ENCODE data around the gene RABEP1.
"Not testable (repeated sequence)": the region's sequence is repeated elsewhere in the genome, so short reads cannot be mapped to it uniquely, and the experiment has no call there.

The RABEP1 gene

DNA sequence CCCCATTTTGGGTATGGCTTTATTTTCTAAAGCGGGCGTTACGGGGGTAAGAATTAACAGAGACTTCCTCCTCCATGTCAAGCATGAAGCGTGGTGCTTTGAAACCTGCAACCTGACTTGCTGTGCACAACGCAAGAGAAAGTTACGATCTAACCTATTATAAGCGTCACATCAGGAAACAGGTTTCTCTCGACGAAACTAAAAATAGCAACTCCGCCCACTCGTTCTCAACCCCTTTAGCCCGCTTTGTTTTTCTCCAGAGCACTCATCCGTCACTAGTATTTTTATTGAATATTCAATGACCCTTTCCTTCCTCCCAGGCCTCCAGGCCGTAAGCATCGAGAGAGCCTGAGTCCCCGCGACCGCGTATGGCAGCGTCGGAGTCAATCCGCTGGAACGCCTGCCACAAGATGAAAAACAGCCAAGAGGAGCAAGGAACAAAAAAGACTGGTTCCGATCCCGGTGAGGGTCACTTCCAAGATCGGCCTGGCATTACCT is 136.8 kb downstream of the RABEP1 start:
- peak overlapping the region; percentile 93 for H3K27ac ChIP-seq
- DNase-seq (ENCODE audit: low read depth, low spot score) = peak; percentile 78

DNA sequence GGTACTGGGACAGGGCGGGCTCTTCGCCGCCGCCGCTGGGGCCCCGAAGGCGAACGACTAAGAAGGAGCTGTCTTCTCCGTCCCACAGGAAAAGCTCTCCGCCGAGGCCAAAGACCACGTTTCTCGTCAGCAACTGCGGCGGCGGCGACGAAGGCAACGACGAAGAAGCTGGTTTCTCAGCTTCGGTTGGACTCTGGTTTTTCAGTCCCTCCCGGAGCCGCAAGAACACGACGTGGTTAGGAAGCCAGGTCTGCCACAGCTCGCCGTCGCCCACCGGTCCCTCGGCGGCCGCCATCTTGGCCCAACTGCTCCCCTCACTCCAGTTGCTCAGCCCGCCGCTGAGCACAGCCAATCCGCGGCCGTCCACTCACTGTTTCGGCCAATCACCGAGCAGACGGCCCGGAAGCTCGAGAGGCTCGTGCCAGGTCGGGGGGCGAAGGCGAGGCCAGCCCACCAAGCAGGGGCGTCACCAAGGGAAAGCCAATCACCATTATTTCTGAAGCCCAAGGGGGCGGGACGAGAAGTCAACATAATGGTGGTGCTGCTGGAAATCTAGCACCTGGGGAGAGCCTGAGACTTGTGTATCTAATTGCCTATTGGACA is 137.4 kb downstream of the RABEP1 start, which contains the start of gene NUP88:
Gene NUP88 (minus strand): TSS at position 307 of the 603 bp plus-strand sequence. CDS start 12 bp downstream, at position 295.
- peak within 1 kb of the TSS; percentile 93 for H3K27ac ChIP-seq
- peak; percentile 72 for DNase-seq (ENCODE audit: low read depth, low spot score)

DNA sequence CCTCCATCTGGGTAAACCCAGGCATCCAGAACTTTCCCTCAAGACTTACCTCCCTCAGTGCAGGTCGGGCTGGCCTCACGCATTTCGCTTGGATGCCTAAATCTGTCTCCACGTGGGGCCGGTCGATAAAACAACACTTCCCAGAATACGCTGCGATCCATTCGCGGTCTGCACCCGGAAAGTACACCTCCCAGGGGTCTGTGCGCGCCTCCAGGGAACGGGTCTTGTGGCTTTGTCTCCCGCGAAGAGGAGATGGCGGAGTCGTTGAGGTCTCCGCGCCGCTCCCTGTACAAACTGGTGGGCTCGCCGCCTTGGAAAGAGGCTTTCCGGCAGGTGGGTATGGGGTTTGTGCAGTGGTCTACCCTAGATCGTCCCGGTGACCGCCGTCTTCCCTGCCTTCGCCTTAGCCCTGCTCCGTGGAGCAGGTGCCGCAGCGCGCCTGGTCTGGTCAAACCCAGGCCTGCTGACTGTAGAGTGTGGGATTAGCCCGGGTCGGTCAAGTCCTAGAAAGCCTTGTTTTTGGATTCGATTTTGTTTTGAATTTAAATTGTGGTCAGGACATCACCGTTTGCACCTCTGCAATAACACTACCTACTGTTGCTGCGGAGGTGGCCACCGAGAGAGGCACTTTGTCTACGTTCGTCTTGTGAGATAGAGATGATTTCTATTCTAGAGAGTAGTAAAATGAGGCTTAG is 138.0 kb downstream of the RABEP1 start, which contains the start of gene RPAIN:
Gene RPAIN (plus strand): TSS at position 224 of the 695 bp plus-strand sequence. CDS start 29 bp downstream, at position 253.
- peak within 1 kb of the TSS; percentile 93 for H3K27ac ChIP-seq
- DNase-seq (ENCODE audit: low read depth, low spot score) = no peak

GRCh38 chr17:5422505-5422904 is 140.4 kb downstream of the RABEP1 start:
- H3K27ac ChIP-seq = peak overlapping the region; percentile 80
- DNase-seq (ENCODE audit: low read depth, low spot score) = no peak

- no peak overlapping the region for H3K27ac ChIP-seq
- DNase-seq (ENCODE audit: low read depth, low spot score) = no peak
Measured at GRCh38 chr17:5424909-5425308, 142.8 kb downstream of the RABEP1 start.

GRCh38 chr17:5425826-5426225 is 143.7 kb downstream of the RABEP1 start:
- H3K27ac ChIP-seq = no peak overlapping the region
- DNase-seq (ENCODE audit: low read depth, low spot score) = no peak

DNA sequence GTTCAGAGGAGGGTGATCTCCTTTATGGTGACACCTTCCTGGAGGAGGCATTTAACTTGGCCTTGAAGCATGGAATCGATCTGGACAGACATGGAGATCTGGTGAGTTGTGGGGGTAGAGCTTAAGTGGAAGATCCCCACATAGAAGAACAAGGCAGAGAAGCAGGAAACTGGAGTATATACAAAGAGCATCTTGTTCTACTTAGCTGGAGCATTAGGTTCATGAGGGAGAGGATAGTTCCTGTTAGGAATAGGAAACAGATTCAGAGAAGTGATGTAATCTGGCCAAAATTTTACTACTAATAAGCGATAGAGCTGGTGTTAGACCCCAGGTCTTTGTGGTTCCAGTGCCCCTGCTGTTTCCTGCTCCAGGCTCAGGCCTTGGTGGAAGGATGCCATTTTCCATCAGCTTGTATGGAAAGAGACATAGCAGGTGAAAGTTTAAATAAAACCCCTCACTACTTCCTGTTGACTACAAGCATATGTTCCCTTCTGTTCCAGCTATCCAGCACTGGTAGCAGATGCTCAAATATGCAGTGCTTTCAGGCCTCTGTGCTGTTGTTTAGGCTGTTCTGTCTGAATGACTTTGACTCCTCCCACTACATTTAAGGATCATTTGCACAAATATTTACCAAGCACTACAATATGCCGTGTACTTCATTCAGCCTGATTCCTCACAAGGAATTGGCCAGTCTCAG is 147.3 kb downstream of the RABEP1 start:
- DNase-seq (ENCODE audit: low read depth, low spot score) = no peak
- peak overlapping the region; percentile 77 for H3K27ac ChIP-seq

DNA sequence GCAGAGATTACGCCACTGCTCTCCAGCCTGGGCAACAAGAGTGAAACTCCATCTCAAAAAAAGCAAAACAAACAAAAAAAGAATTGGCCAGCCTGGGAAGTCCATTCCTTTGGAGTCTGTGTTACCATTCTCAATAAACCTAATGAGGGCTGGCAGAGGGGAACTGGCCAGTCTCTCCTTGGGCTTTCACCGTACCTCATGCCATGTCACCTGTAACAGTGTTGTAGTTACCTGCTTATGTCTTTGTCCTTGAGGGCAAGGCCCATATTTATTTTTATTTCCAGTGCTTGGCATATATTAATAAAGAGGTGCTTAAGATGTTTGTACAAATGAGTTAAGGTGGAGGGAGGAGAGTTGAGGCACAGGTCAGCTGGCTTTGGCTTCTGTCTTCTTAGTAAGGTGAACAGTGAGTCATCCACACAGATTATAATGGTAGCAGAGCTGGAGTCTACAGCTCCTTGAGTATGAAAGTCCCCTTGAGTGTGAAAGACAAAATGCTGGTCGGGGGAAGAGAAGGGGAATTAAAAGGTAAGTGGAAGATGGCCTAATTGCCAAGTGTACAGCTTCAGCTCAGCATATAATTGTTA is 148.4 kb downstream of the RABEP1 start:
- peak overlapping the region; percentile 77 for H3K27ac ChIP-seq
- no peak for DNase-seq (ENCODE audit: low read depth, low spot score)

DNA sequence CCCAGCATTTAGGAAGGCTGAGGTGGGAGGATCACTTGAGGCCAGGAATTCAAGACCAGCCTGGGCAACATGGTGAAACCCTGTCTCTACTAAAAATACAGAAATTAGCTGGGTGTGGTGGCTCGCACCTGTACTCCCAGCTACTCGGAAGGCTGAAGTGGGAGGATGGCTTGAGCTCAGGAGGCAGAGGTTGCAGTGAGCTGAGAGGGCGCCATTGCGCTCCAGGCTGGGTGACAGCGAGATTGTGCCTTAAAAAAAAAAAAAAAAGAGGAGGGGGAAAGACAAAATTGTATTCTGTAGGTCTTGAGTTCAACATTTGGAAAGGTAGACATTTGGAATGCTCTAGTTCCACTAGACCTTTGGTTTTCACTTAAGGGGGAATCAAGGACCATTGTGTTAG is 149.2 kb downstream of the RABEP1 start:
- not testable (repeated sequence) for DNase-seq (ENCODE audit: low read depth, low spot score)
- peak overlapping the region; percentile 77 for H3K27ac ChIP-seq

DNA sequence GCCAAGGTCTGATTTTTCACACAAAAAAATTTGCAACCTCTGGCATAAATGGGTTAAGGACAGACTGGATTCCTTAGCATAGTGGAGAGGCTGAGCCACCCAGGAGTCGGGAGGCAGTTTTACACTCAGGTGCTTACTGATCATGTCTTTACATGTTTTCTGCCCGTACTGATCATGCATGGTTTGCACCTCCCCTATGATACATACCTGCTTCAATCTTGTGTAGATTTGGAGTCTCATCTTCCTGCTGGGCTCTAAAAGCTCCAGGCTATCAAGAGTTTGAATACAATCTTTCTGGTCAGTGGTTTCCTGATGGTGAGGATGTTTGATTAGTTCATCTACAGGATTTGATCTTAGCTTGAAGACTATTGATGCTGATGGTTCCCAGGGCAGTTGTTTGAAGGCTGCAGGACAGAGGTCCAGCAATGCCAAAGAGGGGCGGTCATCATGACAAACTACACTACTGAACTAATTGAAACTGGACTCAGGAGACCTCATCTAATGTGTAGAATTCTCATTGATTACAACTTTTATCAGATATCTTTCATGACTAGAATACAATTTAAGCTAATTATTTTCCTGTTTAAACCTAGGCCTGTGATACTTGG is 150.0 kb downstream of the RABEP1 start:
- DNase-seq (ENCODE audit: low read depth, low spot score) = peak; percentile 70
- H3K27ac ChIP-seq = peak overlapping the region; percentile 77

DNA sequence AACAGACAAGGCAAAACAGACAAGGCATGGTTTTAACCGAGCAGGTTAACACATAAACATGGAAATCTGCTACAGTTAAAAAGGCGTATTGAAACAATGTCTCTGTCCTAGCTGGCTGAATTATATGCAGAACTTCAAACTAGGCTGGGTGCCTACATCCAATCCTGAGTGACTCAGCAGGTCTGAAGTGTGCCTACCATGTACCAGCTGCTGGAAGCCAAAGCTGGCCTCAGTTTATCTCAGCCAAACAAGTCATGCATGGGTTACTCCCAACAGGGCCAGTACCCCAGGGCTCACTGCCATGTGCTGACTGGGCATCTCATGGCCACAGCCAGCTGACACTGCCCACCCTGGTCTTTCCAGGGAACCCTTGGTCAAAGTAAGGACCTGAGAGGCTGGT is 152.9 kb downstream of the RABEP1 start:
- peak overlapping the region; percentile 10 for H3K27ac ChIP-seq
- DNase-seq (ENCODE audit: low read depth, low spot score) = no peak

Measured in epithelial cell of prostate (primary cell).